Gastroesophageal sphincter (tissue), 3 donors: ENCODE data around the gene CXCR4.

Source experiments
- POLR2A ChIP-seq, 2 donors: fragments of 450-650 bp; IDR thresholded peaks; one replicate each; pipeline ENCODE4 v1.6.1; 2017; ENCODE audit warnings: antibody characterized with exemption in 2 of 2, mild to moderate bottlenecking in 2 of 2, moderate library complexity in 1 of 2
- POLR2AphosphoS5 ChIP-seq: sonication (generic); formaldehyde crosslinking; IDR thresholded peaks from one replicate; pipeline ENCODE4 v1.6.1; 2017; ENCODE audit warnings: antibody characterized with exemption
- TF ChIP-seq, protein P1 (sequence below), 4 experiments: fragments of 200-600 bp in 2 of 4; fragments of 450-650 bp in 2 of 4; sonication (generic) in 1 of 4; IDR thresholded peaks; one replicate each; pipeline ENCODE4 v1.5.1; 2017 to 2019; ENCODE audit warnings: antibody characterized with exemption in 4 of 4, mild to moderate bottlenecking in 2 of 4, moderate library complexity in 2 of 4

DNA sequence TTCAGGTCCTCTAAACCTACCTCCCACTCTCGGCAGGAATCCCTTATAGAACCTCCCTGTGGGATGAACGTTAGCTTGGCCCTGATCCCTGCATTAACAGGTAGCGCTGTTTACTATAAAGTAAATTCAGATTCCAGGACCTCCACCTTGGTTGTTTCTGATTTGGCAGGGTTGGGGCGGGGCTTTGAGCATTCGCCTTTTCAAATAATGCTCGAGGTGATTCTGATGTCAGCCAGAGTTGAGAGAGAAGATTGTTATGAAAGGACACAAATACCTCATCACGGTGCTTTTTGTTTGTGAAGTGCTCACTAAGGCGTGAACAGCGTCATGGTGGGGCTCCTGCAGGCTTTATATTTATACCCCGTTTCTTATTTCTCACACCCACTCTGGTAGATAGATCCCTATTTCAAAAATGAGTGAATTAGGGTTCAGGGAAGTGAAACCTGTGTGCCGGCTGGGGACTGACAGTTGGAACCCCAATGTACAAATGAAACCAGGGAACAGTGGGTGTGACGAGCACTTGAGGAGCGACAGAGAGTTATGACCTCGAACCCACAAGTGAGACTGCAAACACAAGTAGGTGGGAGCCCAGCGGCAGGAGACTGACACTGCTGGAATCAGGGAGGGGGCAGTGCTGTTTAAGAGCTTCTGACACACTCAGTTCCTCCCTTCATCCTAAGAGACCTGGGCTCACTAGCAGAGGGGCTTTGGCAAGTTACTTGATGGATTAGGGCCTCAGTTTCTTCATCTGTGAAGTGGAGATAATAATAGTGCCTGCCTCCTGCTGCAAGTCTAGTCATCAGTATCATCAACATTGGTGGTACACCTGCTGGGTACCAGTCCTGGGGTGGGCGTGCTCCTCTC lies 14.2 kb upstream of the CXCR4 start:
- TF ChIP-seq, protein P1, sequence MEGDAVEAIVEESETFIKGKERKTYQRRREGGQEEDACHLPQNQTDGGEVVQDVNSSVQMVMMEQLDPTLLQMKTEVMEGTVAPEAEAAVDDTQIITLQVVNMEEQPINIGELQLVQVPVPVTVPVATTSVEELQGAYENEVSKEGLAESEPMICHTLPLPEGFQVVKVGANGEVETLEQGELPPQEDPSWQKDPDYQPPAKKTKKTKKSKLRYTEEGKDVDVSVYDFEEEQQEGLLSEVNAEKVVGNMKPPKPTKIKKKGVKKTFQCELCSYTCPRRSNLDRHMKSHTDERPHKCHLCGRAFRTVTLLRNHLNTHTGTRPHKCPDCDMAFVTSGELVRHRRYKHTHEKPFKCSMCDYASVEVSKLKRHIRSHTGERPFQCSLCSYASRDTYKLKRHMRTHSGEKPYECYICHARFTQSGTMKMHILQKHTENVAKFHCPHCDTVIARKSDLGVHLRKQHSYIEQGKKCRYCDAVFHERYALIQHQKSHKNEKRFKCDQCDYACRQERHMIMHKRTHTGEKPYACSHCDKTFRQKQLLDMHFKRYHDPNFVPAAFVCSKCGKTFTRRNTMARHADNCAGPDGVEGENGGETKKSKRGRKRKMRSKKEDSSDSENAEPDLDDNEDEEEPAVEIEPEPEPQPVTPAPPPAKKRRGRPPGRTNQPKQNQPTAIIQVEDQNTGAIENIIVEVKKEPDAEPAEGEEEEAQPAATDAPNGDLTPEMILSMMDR (IDR thresholded peaks at IDR 0.05) = no peak
- TF ChIP-seq POLR2AphosphoS5 (no peak), POLR2A (IDR thresholded peaks at IDR 0.05) (no peak)
